Bone marrow (tissue), 2 donors: ENCODE results near the gene RAPGEF5.

ENCODE experiments used
- DNase-seq, 2 donors: peaks; one replicate each; lab custom pipeline; 2025; lab: John Stamatoyannopoulos, UW

RAPGEF5 gene

DNA sequence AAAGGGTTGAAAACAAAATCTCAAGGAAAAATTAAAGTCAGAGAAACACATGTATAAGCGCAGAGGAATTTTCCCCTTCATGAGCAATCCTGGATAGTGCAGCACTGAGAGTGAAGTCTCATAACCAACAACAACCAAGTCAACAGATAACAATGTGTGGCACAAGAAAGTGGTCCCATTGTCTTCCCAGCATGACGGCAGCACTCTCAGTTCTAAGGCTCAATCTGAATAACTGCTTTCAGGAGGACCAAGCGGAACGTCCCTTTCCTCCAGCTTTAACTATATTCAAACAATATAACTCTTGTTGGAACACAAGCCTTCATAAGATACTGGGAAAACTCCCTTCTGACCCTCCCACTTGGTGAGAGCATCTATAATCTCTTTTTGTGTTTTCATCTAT lies 137.9 kb downstream of the RAPGEF5 start:
- no peak for DNase-seq

DNA sequence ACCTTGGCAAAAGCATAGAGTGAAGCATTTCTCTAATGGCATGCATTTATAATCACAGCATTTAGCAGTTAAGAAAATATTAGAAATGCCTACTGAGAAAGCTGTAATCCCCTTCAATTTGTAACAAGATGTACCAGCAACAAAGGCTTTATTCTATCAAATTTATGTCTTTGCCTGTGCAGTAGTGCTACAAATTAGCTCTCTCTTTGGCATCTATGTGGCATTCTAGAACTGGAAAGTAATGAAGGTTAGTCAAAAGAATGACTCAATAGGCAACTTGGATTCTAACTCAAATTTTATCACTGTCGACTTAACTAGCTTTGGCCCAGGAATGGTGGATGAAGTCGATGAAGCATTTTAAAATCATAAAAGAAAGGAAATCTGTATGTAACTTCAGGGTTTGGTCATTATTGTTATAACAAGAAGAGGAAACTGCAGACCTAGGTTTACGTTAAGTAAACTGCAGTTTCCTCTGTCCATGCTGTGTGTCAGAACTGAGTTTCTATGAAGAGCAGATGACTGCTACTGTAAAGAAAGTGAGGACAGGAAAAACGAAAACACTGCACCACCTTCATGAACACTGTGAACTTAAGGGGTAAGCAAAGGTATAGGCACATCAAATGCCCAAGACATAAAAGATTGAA lies 140.0 kb downstream of the RAPGEF5 start:
- no peak for DNase-seq

DNA sequence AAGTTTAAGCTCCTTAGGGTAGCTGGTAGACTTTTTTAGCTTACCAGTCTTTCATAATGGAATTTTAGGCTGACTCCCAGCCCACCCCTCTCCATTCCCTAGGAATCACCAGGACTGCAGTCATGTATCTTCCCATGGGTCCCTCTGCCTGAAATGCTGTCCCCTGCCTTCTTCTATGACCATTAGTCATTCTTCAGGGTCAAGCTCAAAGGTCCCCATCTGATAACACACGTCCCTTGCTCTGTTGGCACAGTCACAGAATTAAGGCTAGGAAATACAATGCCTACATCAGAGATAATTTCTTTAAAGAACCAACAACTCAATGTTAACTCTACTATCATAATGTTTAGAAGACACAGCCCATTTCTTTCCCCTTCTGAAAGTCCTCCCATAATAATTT lies 140.6 kb downstream of the RAPGEF5 start:
- DNase-seq: no peak

DNA sequence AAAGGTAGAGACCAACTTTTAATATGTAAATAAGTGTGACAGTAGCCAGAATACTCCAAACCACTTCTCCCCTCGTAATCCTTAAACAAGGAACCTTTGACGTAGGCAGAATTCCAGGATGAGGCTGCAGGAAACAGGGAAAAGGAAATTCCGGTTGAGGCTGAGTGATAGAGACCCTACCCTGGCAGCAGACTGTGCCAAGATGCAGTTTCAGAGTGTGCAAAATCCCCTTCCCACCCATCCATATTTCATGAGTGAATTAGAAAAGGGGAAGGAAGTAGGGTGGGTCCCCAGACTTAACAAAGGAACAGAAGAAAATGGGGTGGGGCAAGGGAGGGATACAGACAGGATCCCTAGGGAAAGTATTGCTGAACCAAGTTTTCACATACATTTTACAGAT lies 143.0 kb downstream of the RAPGEF5 start:
- DNase-seq: no peak

DNA sequence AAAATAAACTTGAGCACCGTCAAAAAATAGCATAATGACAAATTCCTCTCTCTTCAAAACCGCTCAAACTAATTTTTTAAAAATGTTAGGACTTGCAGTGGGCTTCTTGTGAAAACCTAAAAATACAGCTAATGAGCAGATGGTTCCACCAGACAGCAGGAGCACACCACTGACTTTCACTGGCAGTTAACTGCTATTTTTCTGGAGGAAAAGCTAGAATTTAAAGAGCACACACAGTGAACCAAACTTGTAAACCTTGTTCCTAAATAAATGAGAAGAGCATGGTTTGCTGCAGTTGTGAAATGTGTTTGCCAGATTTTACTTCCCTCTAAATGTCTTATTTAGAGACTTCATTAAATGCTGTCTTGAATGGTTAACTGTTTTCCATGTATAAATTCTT lies 143.9 kb downstream of the RAPGEF5 start:
- DNase-seq: no peak

DNA sequence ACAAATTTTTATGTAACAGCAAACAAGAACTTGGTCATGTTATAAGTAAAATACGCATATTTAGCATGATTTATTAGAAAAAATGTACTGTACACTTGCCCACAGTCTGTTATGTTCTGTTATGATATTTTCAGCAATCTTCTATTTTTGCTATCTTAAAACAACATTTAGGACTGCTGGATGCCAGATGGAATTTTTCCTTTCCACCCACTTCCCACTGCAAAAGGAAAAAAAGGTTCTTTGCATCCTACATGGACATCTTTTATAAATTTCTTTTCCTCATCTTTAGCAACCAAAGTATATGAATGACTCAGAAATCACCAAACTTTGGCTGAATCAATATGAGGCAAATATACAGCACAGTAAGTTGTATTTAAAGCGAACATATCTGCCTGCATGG lies 146.0 kb downstream of the RAPGEF5 start:
- DNase-seq: no peak

DNA sequence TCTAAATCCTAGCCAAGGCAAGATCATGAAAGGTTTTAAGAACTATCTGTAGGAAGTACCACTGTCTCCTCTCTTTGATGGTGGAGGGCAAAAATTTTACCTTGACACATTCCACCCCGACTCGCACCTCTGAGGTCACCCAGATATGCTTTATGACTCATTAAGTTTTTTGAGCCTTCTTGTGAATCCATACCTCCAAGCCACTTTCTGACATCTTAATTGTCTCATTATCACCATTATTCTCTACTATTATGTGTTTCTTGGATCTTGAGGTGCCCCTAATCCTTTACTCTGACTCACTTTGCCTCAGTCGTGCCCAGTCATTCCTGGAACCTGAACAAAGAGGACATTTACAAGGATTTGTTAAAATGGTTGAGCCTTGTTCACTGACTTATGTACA lies 146.6 kb downstream of the RAPGEF5 start:
- DNase-seq: no peak

DNA sequence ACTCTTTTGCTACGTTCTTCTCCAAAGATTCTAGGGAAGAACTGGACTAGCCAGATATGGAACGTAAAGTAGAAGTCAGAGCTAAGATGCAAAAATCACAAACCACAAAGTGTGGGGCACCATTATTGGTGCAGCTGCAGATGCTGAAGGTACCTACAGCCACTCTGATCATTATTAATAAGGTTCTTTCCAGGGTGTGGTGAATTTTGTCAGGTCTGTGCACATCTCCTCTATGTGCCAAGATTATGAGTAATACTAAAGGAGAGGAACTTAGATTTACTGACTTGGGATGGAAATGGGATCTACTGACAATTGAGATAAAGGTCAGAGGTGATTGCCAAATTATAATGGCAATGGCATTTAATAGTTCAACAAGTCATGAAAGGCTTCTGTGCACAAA lies 148.2 kb downstream of the RAPGEF5 start:
- DNase-seq: no peak

DNA sequence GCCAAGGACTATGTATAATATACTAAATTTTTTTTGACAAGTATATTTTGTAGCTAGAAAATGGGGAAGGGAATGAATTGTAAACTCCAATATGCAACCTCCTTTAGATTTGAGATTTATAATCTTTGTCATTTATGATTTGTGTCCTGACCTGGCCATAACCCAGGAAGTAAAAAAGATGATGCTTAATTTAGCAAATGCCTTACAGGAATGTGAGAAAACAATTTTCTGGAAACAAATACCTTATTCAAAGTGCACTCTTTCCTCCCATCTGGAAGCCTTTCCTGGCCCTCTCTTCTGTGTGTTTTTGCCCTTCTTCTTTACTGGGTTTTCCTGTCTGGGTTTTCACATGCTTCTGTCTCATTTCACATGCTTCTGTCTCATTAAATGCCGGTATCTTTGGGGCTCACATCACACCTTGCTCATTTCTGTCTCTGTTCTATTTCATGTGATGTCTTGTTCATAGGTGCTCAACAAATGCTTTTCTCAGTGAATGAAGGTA lies 149.2 kb downstream of the RAPGEF5 start:
- DNase-seq: no peak

DNA sequence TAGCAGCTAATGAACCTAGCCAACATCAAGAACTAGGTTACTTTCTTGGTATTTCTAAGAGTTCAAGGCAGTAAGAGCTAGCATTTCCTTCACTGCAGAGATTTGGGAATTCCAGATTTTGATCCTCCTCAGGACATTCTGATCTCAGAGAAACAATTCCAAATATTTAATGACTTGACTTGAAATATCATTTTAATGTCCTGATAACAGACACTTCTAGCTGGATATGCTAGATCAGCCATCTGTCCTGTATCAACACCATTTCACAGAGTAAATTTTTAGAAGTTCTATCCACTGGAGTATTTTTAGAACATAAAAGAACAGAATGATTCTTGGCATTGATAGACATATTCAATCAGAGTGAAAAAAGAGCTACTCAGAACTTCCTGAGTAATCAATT lies 151.3 kb downstream of the RAPGEF5 start:
- no peak for DNase-seq

DNA sequence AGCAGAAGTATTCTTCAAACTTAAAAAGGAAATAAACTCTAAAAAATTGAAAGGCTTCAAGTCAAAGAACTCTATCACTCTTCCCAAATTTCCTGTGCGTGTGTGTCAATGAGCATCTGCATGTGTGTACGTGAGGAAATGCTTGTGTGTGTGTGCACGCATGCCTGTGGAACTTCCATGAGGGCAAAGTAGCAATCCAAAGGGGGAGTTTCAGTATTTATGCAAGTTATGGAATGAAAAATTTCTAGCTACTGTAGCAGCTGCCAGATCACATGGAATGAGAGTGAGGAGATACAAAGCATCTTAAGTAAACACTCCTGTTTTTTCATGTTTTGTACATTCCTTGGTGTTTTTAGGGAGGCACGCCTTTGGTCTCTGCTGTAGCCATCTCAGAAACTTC lies 152.6 kb downstream of the RAPGEF5 start:
- no peak for DNase-seq

DNA sequence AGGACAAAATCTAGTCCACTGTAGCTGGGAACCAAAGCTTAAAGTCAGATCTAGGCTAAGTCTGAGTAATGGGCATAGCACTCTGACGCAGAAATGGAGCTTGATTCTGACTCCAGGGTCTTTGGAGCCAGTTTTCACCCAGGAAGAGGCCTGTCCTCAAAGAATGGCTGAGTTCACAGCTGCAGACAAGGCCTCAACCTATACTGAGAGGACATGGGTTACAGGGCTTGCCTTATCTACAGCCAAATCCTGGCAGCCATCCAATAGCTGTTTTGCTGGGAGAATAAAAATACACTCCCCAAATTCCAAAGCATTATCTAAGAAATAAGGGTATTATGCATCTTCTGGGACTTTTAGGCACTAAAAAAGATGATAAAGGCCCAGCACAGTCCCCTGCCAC lies 154.8 kb downstream of the RAPGEF5 start:
- DNase-seq: no peak

DNA sequence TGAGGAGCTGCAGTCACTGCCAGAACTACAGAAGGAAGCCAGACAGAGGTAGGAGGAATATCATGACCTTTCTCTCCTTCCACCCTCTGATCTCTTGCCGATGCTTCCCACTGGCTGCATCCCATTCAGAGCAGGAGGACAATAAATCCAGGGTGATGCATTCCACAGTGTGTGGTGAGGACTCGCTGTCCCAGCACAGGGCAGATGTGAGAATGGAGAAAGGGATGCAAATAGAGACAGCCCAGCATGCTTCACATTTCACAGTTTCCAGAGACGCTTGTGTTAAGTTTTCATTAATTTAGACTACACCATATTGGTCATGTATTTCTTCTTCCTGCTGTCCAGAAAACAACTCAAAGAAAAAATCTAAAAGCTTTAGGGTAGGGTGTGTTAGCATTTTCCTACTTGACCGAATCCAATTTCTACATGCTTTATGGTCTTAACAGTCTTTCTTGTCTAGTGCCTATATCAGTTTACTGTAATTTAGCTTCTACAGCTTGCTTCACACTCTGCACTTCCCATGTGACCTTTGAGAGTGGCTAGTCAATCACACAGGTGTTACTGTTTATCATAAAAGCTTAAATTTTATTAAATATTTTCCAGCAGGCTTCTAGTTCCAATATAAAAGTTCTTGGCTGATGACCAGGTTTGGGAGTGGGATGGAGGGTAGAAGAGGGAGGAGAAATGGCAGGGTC lies 155.6 kb downstream of the RAPGEF5 start:
- DNase-seq: no peak

DNA sequence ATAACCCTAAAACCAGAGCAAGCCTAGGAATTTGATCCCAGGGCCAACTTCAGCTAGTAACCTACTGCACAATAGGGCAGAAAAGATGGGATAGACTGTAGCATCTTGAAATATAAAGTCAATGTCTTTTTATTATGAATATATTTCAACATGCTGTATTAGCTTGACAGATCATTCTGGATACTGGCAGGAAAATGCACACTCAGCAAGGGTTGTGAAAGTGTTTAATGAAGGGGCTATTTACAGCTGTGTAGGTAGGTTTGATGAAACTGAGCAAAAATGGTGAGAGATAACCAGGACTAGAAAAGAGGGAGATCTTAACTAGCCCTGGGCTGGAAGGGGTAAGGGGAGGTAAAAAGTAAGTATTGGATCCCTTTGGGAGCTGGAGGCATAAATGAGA lies 156.2 kb downstream of the RAPGEF5 start:
- DNase-seq: no peak

DNA sequence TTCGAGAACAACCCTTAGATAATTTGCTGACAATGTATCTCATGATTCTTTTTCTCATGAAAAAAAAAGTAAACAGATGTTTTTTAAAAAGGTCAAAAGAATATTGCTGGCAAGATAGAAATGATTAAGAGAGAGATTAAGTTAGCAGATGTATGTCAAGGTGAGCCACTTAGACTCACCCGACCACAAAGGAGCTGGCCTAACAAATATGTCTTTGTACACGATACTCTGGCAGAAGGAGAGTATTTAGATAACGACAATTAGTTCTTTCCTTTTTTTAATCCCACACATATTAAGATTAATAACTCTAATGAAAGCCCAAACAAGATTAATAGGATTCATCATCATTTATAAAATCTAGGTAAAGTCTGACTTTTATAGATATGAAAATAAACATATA lies 156.7 kb downstream of the RAPGEF5 start:
- no peak for DNase-seq

DNA sequence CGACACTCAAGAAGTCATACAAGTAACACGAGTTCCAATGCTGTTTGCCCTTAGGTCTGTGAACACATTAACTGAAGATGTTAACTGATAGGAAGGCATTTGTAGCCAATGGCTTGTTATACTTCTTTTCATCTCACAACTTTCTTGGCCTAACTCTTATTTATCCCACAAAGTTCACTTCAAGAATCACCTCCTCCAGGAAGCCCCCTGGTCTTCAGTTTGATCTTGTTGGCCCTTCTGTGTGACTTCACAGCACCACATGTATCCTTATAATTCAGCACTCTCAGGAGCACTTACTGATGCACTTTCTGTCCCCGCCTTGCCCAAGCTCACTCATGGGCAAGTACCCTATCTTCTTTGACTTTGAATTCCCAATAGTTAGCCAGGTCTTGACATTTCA lies 159.6 kb downstream of the RAPGEF5 start:
- DNase-seq: no peak

DNA sequence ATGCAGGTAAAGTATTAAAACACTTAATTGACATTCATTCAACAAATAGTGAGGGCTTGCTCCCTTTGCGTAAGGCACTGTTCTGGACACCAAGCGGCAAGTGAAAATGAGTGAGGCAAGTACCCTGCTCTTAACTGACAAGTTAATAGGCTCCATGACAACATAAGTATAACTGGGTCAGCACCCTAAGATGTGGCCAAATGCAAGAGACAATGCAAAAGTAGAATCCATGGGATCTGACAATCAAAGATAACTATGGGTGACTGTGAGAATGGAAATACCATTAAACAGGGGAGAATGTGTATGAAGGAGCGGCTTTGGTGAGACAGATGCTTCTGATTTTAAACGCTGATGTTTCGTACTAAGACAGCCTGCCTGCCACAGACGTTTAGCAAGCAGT lies 160.5 kb downstream of the RAPGEF5 start:
- no peak for DNase-seq

DNA sequence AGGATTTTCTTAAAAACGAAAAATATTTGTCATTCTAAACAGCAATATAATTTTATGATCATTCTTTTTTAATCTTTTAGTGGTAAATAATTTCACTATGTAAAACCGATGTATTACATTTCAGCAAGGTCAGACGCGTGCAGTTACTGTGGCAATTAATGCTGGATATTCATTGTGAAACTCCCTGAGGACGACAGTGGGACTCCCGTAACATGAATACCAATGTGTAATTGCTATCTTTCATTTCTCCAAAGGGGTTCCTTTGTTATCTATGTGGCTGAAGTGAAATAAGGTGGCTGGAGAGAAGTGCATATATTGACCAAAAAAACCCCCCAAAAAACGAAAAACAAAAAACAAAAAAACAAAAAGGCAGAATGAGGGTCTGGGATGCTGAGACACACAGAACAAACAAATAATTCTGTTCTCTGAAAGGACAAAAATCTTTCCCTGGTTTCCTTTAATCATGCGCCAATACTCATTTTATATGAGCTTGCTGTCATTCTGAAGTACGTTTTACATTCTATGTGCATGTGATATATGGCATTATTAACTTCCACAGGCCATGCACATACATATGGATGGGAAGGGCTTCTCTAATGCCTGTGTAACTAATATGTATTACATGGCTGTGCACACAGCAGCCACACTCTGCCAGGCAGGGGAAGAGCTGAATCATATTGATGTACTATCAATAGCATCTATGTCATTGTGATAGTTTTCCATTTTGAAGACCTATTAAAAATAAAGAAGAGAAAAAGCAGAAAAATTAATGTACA lies 161.4 kb downstream of the RAPGEF5 start:
- no peak for DNase-seq

DNA sequence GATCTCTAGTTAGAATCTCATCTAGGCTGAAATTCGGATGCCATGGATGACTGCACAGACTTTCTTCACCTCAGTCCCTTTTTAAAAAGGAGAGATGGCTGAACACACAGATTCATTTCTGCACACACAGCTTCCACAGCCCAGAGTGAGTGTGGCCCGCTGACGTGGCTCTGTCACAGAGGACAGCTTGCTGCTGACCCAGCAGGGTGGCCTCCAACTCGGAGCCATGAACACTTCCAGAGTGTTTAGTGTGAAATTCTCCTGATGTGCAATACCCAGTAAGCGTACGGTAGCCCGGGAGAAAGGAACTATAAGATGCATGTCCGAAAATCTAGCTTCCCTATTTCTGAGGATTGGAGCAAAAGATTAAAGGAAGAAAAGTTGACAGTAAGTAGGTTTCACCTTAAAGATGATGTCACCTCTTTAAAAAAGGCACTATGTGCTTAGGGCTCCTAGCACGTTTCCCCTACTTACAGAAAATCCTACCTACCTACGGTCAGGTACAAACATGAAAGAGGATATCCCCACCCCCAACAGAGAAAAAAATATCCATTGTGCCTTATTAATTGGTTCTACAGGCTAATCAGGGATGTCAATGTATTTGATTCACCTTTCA lies 162.2 kb downstream of the RAPGEF5 start:
- DNase-seq: no peak

DNA sequence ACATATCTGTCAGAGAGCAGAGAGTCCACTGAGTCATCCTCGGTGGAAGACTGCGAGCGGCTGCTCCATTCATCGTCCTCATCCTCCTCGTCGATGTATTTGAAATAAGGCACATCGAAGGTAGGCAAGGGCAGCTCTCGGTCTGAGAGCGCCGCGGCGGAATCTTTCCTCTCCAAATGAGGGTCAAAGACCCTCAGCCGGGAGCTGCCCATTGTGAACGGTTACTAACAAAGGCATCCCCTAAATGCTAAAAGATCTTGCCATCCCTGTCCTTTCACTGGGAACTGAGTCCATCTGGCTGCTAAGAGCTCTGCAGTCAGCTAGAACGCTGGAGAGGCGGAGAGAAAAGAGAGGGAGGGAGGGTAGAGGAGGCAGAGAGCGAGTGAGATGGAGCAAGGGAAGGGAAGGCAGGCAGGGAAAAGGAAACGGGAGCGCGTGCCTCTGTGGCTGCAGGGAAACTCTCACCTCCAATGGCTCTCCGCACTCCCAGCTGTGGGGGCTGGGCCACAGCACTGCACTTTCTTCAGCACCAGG lies 163.4 kb downstream of the RAPGEF5 start:
- no peak for DNase-seq

DNA sequence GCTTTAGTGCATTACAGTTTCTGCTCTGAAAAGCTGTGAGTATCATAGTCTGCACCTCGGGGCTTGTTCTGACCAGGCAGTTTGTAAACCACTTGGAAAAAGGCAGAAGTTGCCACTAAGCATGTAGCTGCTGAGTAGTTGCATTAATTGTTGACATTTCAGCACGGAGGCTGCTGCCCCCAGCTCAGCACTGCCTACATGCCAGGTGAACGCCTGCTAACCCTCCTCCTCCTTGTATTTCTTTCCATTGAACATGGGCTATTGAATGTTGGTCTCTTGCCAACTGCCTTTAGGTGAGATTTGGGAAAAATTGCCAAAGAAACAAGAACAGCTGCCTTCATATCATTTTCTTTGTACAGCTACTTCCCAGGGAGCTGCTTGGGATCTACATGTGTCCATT lies 164.2 kb downstream of the RAPGEF5 start:
- no peak for DNase-seq

DNA sequence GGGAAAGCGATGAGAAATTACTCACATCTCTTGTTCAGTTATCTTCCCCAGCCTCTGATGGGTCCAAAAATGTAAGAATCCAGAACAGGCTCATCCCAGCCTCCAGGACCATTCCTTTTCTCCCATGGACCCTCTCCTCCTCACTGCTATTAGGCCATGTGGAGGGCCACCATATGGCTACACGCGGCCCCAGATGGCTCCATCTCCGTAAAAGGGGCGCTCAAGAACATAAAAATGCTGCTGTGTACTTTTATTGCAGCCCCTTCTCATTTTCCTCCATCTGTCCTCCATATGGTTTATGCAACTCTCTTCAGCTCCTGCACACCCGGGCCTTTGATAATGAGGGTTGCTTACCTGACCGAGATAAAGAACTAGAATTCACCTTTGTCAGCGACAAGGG lies 166.2 kb downstream of the RAPGEF5 start:
- no peak for DNase-seq
